Endothelial cell of umbilical vein (primary cell): Measurements from ENCODE around the gene MINAR2. TPM values are rescaled to one million over a fixed set of nuclear protein-coding genes. Genes with fewer than 3 reads are reported as not detected.

Source experiments
- BruUV-seq: library from RNA; stranded (reverse); fragments of 400-500 nt; replicated peaks from 2 replicates; lab custom pipeline; 2021; lab: Mats Ljungman, UMichigan
- CTCF ChIA-PET: fragments of 300-600, 350-600 bp; sonication (Branson Sonifier 250); formaldehyde crosslinking; loops from one replicate; lab custom pipeline; 2021; ENCODE audit warnings: antibody characterized with exemption, inconsistent platforms; lab: Charles Lee
- POLR2A ChIA-PET: fragments of 300-600, 350-600 bp; sonication (Branson Sonifier 250); formaldehyde crosslinking; loops from one replicate; lab custom pipeline; 2021; ENCODE audit warnings: antibody characterized with exemption, inconsistent platforms; lab: Charles Lee
- DNase-seq: peaks from one replicate; pipeline ENCODE4 v3.0.0-alpha.2; 2011; ENCODE audit warnings: low read depth, low spot score
- FAIRE-seq: peaks from 2 replicates; lab custom pipeline; 2011; peaks lifted over from hg19 to GRCh38; lab: Jason Lieb, UNC
- H2AFZ ChIP-seq: 2 replicates; pipeline ENCODE4 v1.6.0; 2012; ENCODE audit warnings: low read depth, low read length, control low read depth, inconsistent platforms
- H3K27ac ChIP-seq: 2 replicates; pipeline ENCODE4 v1.5.1; 2011; ENCODE audit warnings: low read depth, mild to moderate bottlenecking, control low read depth, low read length, moderate library complexity; ENCODE audit not compliant: insufficient read depth
- H3K27me3 ChIP-seq, 2 experiments: 2 replicates each; pipeline versions ENCODE4 v1.6.0 to v1.6.1; 2011; ENCODE audit warnings: low read length in 2 of 2, mixed read lengths in 1 of 2; ENCODE audit not compliant: control insufficient read depth in 2 of 2, insufficient read depth in 2 of 2
- H3K36me3 ChIP-seq, 2 experiments: 2 replicates in 1 of 2; 3 replicates in 1 of 2; pipeline ENCODE4 v1.5.1; 2011; ENCODE audit warnings: low read length in 2 of 2, mild to moderate bottlenecking in 1 of 2, moderate library complexity in 1 of 2; ENCODE audit not compliant: control insufficient read depth in 2 of 2, insufficient read depth in 2 of 2; ENCODE audit errors: extremely low read depth in 1 of 2
- H3K4me1 ChIP-seq: 3 replicates; pipeline ENCODE4 v1.5.1; 2011; ENCODE audit warnings: mild to moderate bottlenecking, low read length; ENCODE audit not compliant: control insufficient read depth, insufficient read depth; ENCODE audit errors: extremely low read depth
- H3K4me2 ChIP-seq: 2 replicates; pipeline ENCODE4 v1.6.1; 2011; ENCODE audit warnings: low read length, control low read depth, mixed read lengths; ENCODE audit not compliant: insufficient read depth
- H3K4me3 ChIP-seq, 3 experiments: fragments of 200-600 bp in 1 of 3; sonication (generic), shearing (Covaris generic) in 1 of 3; replicated peaks in 1 of 3; 2 replicates each; pipeline ENCODE4 v1.5.1; 2011 to 2016; ENCODE audit warnings: control low read depth in 3 of 3, low read length in 3 of 3, mild to moderate bottlenecking in 2 of 3, inconsistent platforms in 1 of 3, low read depth in 1 of 3, moderate library complexity in 1 of 3; ENCODE audit not compliant: insufficient read depth in 1 of 3
- H3K79me2 ChIP-seq: 2 replicates; pipeline ENCODE4 v1.6.0; 2012; ENCODE audit warnings: low read length, inconsistent platforms; ENCODE audit not compliant: control insufficient read depth, insufficient read depth
- H3K9ac ChIP-seq: replicated peaks from 2 replicates; pipeline ENCODE3; 2011; ENCODE audit warnings: low read length, control low read depth; ENCODE audit not compliant: insufficient read depth; ENCODE audit errors: extremely low read depth
- H3K9me1 ChIP-seq: replicated peaks from 3 replicates; pipeline ENCODE4 v1.6.0; 2011; ENCODE audit warnings: mild to moderate bottlenecking, low read length; ENCODE audit not compliant: control insufficient read depth, insufficient read depth; ENCODE audit errors: extremely low read depth
- H3K9me3 ChIP-seq: replicated peaks from 2 replicates; pipeline ENCODE4 v1.5.1; 2012; ENCODE audit warnings: low read length, inconsistent platforms; ENCODE audit not compliant: control insufficient read depth, insufficient read depth
- H4K20me1 ChIP-seq: replicated peaks from 2 replicates; pipeline ENCODE3; 2011; ENCODE audit warnings: mild to moderate bottlenecking, low read length; ENCODE audit not compliant: control insufficient read depth, insufficient read depth; ENCODE audit errors: extremely low read depth
- CTCF ChIP-seq, 2 donors: IDR thresholded peaks; 1 replicate in 1 of 2; 2 replicates in 1 of 2; pipeline ENCODE4 v1.5.1; 2011; ENCODE audit warnings: low read length in 2 of 2, mild to moderate bottlenecking in 2 of 2, moderate library complexity in 2 of 2, control low read depth in 1 of 2, inconsistent platforms in 1 of 2, low read depth in 1 of 2; ENCODE audit not compliant: insufficient read depth in 1 of 2; ENCODE audit errors: extremely low read depth in 1 of 2
- EZH2 ChIP-seq: IDR thresholded peaks from 2 replicates; pipeline ENCODE4 v1.6.1; 2012; ENCODE audit warnings: borderline replicate concordance, low read depth, mild to moderate bottlenecking, moderate library complexity, low read length, inconsistent platforms; ENCODE audit not compliant: severe bottlenecking
- FOS ChIP-seq: IDR thresholded peaks from 2 replicates; pipeline ENCODE4 v1.6.1; 2011; ENCODE audit warnings: mild to moderate bottlenecking, low read length, moderate library complexity, borderline replicate concordance; ENCODE audit not compliant: insufficient read depth
- GATA2 ChIP-seq: IDR thresholded peaks from 2 replicates; pipeline ENCODE4 v1.7.0; 2011; ENCODE audit warnings: low read depth, mild to moderate bottlenecking, moderate library complexity, mixed read lengths, low read length; ENCODE audit not compliant: insufficient read length, insufficient read depth
- JUN ChIP-seq: IDR thresholded peaks from 2 replicates; pipeline ENCODE4 v1.6.1; 2011; ENCODE audit warnings: borderline replicate concordance, low read depth; ENCODE audit not compliant: insufficient read length, insufficient read depth
- MAX ChIP-seq: IDR thresholded peaks from 2 replicates; pipeline ENCODE4 v1.6.1; 2011; ENCODE audit not compliant: insufficient read depth, insufficient read length
- MYC ChIP-seq: IDR thresholded peaks from one replicate; pipeline ENCODE4 v1.6.1; 2011; ENCODE audit warnings: mild to moderate bottlenecking, low read depth, low read length
- POLR2A ChIP-seq: IDR thresholded peaks from 2 replicates; pipeline ENCODE4 v1.6.1; 2012; ENCODE audit warnings: low read depth, mild to moderate bottlenecking, control low read depth, low read length
- POLR2AphosphoS5 ChIP-seq: IDR thresholded peaks from 2 replicates; pipeline ENCODE4 v1.6.1; 2012; ENCODE audit warnings: low read depth, mild to moderate bottlenecking, control low read depth, low read length, moderate library complexity; ENCODE audit not compliant: insufficient read depth
- dilution Hi-C: fragments of 300-500 bp; cut with MboI; formaldehyde crosslinking; loops from one replicate; pipeline ENCODE4 v1.15.0; 2019; ENCODE audit warnings: low sequenced_read_pairs; ENCODE audit not compliant: extremely low pct_ligation_motif_present
- intact Hi-C: fragments of 100-400 bp; cut with micrococcal nuclease; formaldehyde crosslinking; loops from one replicate; pipeline ENCODE4 v1.10.0; 2022
- polyA plus RNA-seq, 4 experiments: library from polyadenylated mRNA; depleted of rRNA in 3 of 4; stranded (reverse) in 3 of 4; unstranded in 1 of 4; fragments of >200 nt; gene quantifications; 2 replicates each; pipeline versions ENCODE4 v1.2.1 to v1.2.3, GENCODE V29; 2011 to 2012; ENCODE audit warnings: missing spikeins in 1 of 4
- total RNA-seq: library from RNA; stranded (reverse); gene quantifications from 2 replicates; pipeline ENCODE4 v1.2.3, GENCODE V29; 2021

Gene MINAR2
- total and polyA plus RNA-seq, 2 donors (not counting 3 experiments of a cell fraction or from before 2014, with no cell fraction given): not detected

GRCh38 chr5:129781594-129781993 is 33.7 kb downstream of the MINAR2 start:
- TF ChIP-seq EZH2: no peak
- no peak for TF ChIP-seq MYC
- TF ChIP-seq POLR2AphosphoS5: no peak
- TF ChIP-seq CTCF (IDR thresholded peaks at IDR 0.05; ENCODE audit: extremely low read depth in 1 of 2, insufficient read depth in 1 of 2, low read depth in 1 of 2, low read length in 2 of 2): no peak
- no peak for TF ChIP-seq FOS
- TF ChIP-seq MAX: no peak
- TF ChIP-seq POLR2A: no peak
- no peak for TF ChIP-seq GATA2
- no peak for TF ChIP-seq JUN
- Histone ChIP-seq H3K9me1 (no peaks in the 10 kb centered on the region), H3K27ac (no peak overlapping the region), H4K20me1 (no peaks in the 10 kb centered on the region), H3K79me2 (no peaks in the 10 kb centered on the region), H3K4me3 (no peak overlapping the region), H3K9ac (no peak overlapping the region), H3K9me3 (no peaks in the 10 kb centered on the region), H3K4me1 (no peaks in the 10 kb centered on the region), H2AFZ (no peak overlapping the region), H3K36me3 (no peaks in the 10 kb centered on the region), H3K27me3 (no peaks in the 10 kb centered on the region), H3K4me2 (no peak overlapping the region)
- DNase-seq (no peak), FAIRE-seq (no peak)
- CTCF ChIA-PET: interaction anchor here (0.8 to 1.3 kb wide), 2 partner anchors 10 to 360 kb away, joined by 3 to 4 read pairs; no protein-coding TSS in a partner anchor
- dilution Hi-C loops: no loop called here
- POLR2A ChIA-PET: no interaction called here
- BruUV-seq: no TSS peak
- intact Hi-C loops: no loop called here
